HK-2 (cell line): ENCODE data around the gene DRAP1.
A peak's percentile ranks its signal among the peaks of the same experiment; 100 is the strongest.

Source experiments
- DNase-seq: peaks from one replicate; pipeline ENCODE4 v3.0.0-alpha.2; 2018; ENCODE audit not compliant: unreplicated experiment

DRAP1 gene

GRCh38 chr11:65919141-65919572 is at the start of gene DRAP1:
Gene DRAP1, plus strand, starts transcription at chr11:65919426. Its CDS starts 76 bp downstream, at chr11:65919502.
- peak; percentile 97 for DNase-seq

- no peak for DNase-seq
Measured at GRCh38 chr11:65869643-65870306, 49.5 kb upstream of the DRAP1 start.

- no peak for DNase-seq
Measured at GRCh38 chr11:65870307-65870658, 48.9 kb upstream of the DRAP1 start.

GRCh38 chr11:65870706-65871681 is 48.2 kb upstream of the DRAP1 start:
- DNase-seq = no peak

- DNase-seq = no peak
Measured at GRCh38 chr11:65871811-65872548, 47.2 kb upstream of the DRAP1 start.

- no peak for DNase-seq
Measured at GRCh38 chr11:65872586-65873317, 46.5 kb upstream of the DRAP1 start, which contains the start of gene EFEMP2. Gene EFEMP2, minus strand, starts transcription at chr11:65872800. Its CDS starts 446 bp downstream, at chr11:65872354.

GRCh38 chr11:65873318-65874156 is 45.7 kb upstream of the DRAP1 start:
- DNase-seq = peak; percentile 91

- DNase-seq = no peak
Measured at GRCh38 chr11:65879617-65880016, 39.6 kb upstream of the DRAP1 start, which contains the start of gene CTSW. Gene CTSW, plus strand, starts transcription at chr11:65879837. Its CDS starts 18 bp downstream, at chr11:65879855.

- DNase-seq = no peak
Measured at GRCh38 chr11:65880027-65880426, 39.2 kb upstream of the DRAP1 start.

GRCh38 chr11:65880844-65881421 is 38.3 kb upstream of the DRAP1 start:
- DNase-seq = no peak

- no peak for DNase-seq
Measured at GRCh38 chr11:65882120-65883057, 36.8 kb upstream of the DRAP1 start.

GRCh38 chr11:65883058-65883761 is 36.0 kb upstream of the DRAP1 start:
- DNase-seq = no peak

- no peak for DNase-seq
Measured at GRCh38 chr11:65883786-65884715, 35.2 kb upstream of the DRAP1 start.

GRCh38 chr11:65884716-65885092 is 34.5 kb upstream of the DRAP1 start:
- DNase-seq = peak; percentile 73

GRCh38 chr11:65885231-65885630 is 34.0 kb upstream of the DRAP1 start:
- DNase-seq = no peak

- DNase-seq = no peak
Measured at GRCh38 chr11:65885808-65886536, 33.3 kb upstream of the DRAP1 start.
